IMR-90 (cell line): ENCODE measurements around the gene MYT1. TPM values are rescaled to one million over a fixed set of nuclear protein-coding genes. Genes with fewer than 3 reads are reported as not detected.

Experiments
- ATAC-seq: fragments of 200-7000 bp; cut with Tn5 transposase; 2 replicates; pipeline ENCODE4 v1.9.1; 2020; ENCODE audit warnings: low read depth, mild to moderate bottlenecking, moderate library complexity
- BruUV-seq: library from RNA; stranded (reverse); fragments of 400-500 nt; replicated peaks from 2 replicates; lab custom pipeline; 2021; lab: Mats Ljungman, UMichigan
- CTCF ChIA-PET: fragments of 300-600 bp; formaldehyde crosslinking; extraction: SDS; loops from one replicate; lab custom pipeline; 2021; ENCODE audit warnings: antibody characterized with exemption; lab: Yijun Ruan, JAX
- POLR2A ChIA-PET: fragments of 300-600 bp; sonication (Branson Sonifier 250); formaldehyde crosslinking; loops from one replicate; lab custom pipeline; 2022; ENCODE audit warnings: antibody characterized with exemption; ENCODE audit not compliant: unreplicated experiment; lab: Charles Lee
- DNase-seq: peaks from one replicate; pipeline ENCODE4 v3.0.0; 2013
- H2AFZ ChIP-seq: replicated peaks from 2 replicates; pipeline ENCODE3; 2013; ENCODE audit warnings: low read length, mild to moderate bottlenecking; ENCODE audit not compliant: poor library complexity
- H2AK5ac ChIP-seq: 2 replicates; pipeline ENCODE4 v1.6.1; 2013; ENCODE audit warnings: low read depth, low read length, inconsistent platforms
- H2AK9ac ChIP-seq: replicated peaks from 2 replicates; pipeline ENCODE3; 2013; ENCODE audit warnings: mild to moderate bottlenecking, low read depth, low read length, moderate library complexity; ENCODE audit not compliant: poor library complexity
- H2BK120ac ChIP-seq: 2 replicates; pipeline ENCODE4 v1.6.1; 2013; ENCODE audit warnings: low read depth, low read length, inconsistent platforms
- H2BK15ac ChIP-seq: 3 replicates; pipeline ENCODE4 v1.6.1; 2013; ENCODE audit warnings: low read depth, low read length, inconsistent platforms
- H2BK20ac ChIP-seq: 2 replicates; pipeline ENCODE4 v1.6.1; 2013; ENCODE audit warnings: low read depth, mild to moderate bottlenecking, inconsistent platforms, low read length, moderate library complexity
- H2BK5ac ChIP-seq: 2 replicates; pipeline ENCODE4 v1.6.1; 2013; ENCODE audit warnings: mild to moderate bottlenecking, low read depth, low read length, inconsistent platforms; ENCODE audit not compliant: poor library complexity, severe bottlenecking
- H3K14ac ChIP-seq: replicated peaks from 2 replicates; pipeline ENCODE4 v1.6.1; 2013; ENCODE audit warnings: low read depth, low read length, inconsistent platforms
- H3K18ac ChIP-seq: 2 replicates; pipeline ENCODE4 v1.6.1; 2013; ENCODE audit warnings: low read depth, low read length, control low read depth
- H3K23ac ChIP-seq: 2 replicates; pipeline ENCODE4 v1.6.1; 2013; ENCODE audit warnings: low read depth, low read length, inconsistent platforms
- H3K27ac ChIP-seq: 2 replicates; pipeline ENCODE4 v1.5.1; 2013; ENCODE audit warnings: mild to moderate bottlenecking, control low read depth, low read length; ENCODE audit not compliant: insufficient read depth
- H3K27me3 ChIP-seq: 2 replicates; pipeline ENCODE4 v1.6.1; 2013; ENCODE audit warnings: low read length; ENCODE audit not compliant: control insufficient read depth, insufficient read depth
- H3K36me3 ChIP-seq: 2 replicates; pipeline ENCODE4 v1.6.1; 2013; ENCODE audit warnings: low read length, mixed read lengths; ENCODE audit not compliant: control insufficient read depth, insufficient read depth
- H3K4ac ChIP-seq: 2 replicates; pipeline ENCODE4 v1.6.1; 2013; ENCODE audit warnings: low read depth, low read length, inconsistent platforms
- H3K4me1 ChIP-seq: 2 replicates; pipeline ENCODE4 v1.6.1; 2013; ENCODE audit warnings: low read length, mixed read lengths; ENCODE audit not compliant: control insufficient read depth, insufficient read depth
- H3K4me2 ChIP-seq: 2 replicates; pipeline ENCODE4 v1.6.1; 2013; ENCODE audit warnings: low read depth, mild to moderate bottlenecking, control low read depth, low read length, moderate library complexity
- H3K4me3 ChIP-seq: 2 replicates; pipeline ENCODE4 v1.5.1; 2013; ENCODE audit warnings: low read depth, mild to moderate bottlenecking, control low read depth, low read length, moderate library complexity; ENCODE audit not compliant: insufficient read depth
- H3K56ac ChIP-seq: 2 replicates; pipeline ENCODE4 v1.6.1; 2013; ENCODE audit warnings: low read length, inconsistent platforms; ENCODE audit not compliant: insufficient read depth; ENCODE audit errors: extremely low read depth
- H3K79me1 ChIP-seq, 2 experiments: 2 replicates each; pipeline ENCODE4 v1.6.1; 2013; ENCODE audit warnings: low read length in 2 of 2, inconsistent platforms in 1 of 2, low read depth in 1 of 2
- H3K9ac ChIP-seq: 2 replicates; pipeline ENCODE4 v1.6.1; 2013; ENCODE audit warnings: low read depth, low read length, control low read depth
- H3K9me1 ChIP-seq: 2 replicates; pipeline ENCODE4 v1.6.1; 2013; ENCODE audit warnings: low read length, inconsistent platforms; ENCODE audit not compliant: insufficient read depth
- H3K9me3 ChIP-seq: 2 replicates; pipeline ENCODE4 v1.6.1; 2013; ENCODE audit warnings: low read length; ENCODE audit not compliant: control insufficient read depth, insufficient read depth
- H4K20me1 ChIP-seq: 2 replicates; pipeline ENCODE4 v1.6.1; 2013; ENCODE audit warnings: low read length, inconsistent platforms; ENCODE audit not compliant: insufficient read depth
- H4K5ac ChIP-seq: 2 replicates; pipeline ENCODE4 v1.6.1; 2013; ENCODE audit warnings: mild to moderate bottlenecking, low read depth, low read length, control low read depth
- H4K8ac ChIP-seq, 2 experiments: 2 replicates each; pipeline ENCODE4 v1.6.1; 2013; ENCODE audit warnings: low read depth in 2 of 2, low read length in 2 of 2, control low read depth in 1 of 2, inconsistent platforms in 1 of 2
- H4K91ac ChIP-seq: 2 replicates; pipeline ENCODE4 v1.6.1; 2013; ENCODE audit warnings: low read depth, low read length, inconsistent platforms; ENCODE audit not compliant: insufficient read depth
- BHLHE40 ChIP-seq: fragments of 150-350 bp; IDR thresholded peaks from 2 replicates; pipeline ENCODE4 v1.6.1; 2016; ENCODE audit warnings: mild to moderate bottlenecking, low read depth, low read length
- CEBPB ChIP-seq: IDR thresholded peaks from 2 replicates; pipeline ENCODE4 v1.6.1; 2012; ENCODE audit warnings: low read depth, low read length, improper control_type of control experiment
- CHD1 ChIP-seq: IDR thresholded peaks from 2 replicates; pipeline ENCODE4 v1.6.1; 2012; ENCODE audit warnings: low read depth, low read length, improper control_type of control experiment
- CTCF ChIP-seq: conservative IDR thresholded peaks from 2 replicates; pipeline ENCODE4 v1.5.1; 2012; ENCODE audit warnings: mild to moderate bottlenecking, low read depth, low read length, improper control_type of control experiment
- ELK1 ChIP-seq: fragments of 150-350 bp; IDR thresholded peaks from 2 replicates; pipeline ENCODE4 v1.6.1; 2016; ENCODE audit warnings: low read depth, mild to moderate bottlenecking, low read length, moderate library complexity, borderline replicate concordance
- FOS ChIP-seq: fragments of 150-350 bp; IDR thresholded peaks from 2 replicates; pipeline ENCODE4 v1.6.1; 2016; ENCODE audit warnings: low read depth, low read length
- MAFK ChIP-seq: IDR thresholded peaks from 2 replicates; pipeline ENCODE4 v1.6.1; 2012; ENCODE audit warnings: low read depth, low read length, improper control_type of control experiment
- MAZ ChIP-seq: IDR thresholded peaks from 2 replicates; pipeline ENCODE4 v1.6.1; 2012; ENCODE audit warnings: low read depth, mild to moderate bottlenecking, low read length, improper control_type of control experiment, moderate library complexity, borderline replicate concordance
- MXI1 ChIP-seq: IDR thresholded peaks from 2 replicates; pipeline ENCODE4 v1.6.1; 2012; ENCODE audit warnings: low read depth, mild to moderate bottlenecking, low read length, moderate library complexity, borderline replicate concordance
- NFE2L2 ChIP-seq: fragments of 150-350 bp; IDR thresholded peaks from 2 replicates; pipeline ENCODE4 v1.6.1; 2016; ENCODE audit warnings: low read depth, mild to moderate bottlenecking, low read length
- POLR2A ChIP-seq: IDR thresholded peaks from 2 replicates; pipeline ENCODE4 v1.6.1; 2012; ENCODE audit warnings: mild to moderate bottlenecking, low read depth, low read length
- RAD21 ChIP-seq: IDR thresholded peaks from 2 replicates; pipeline ENCODE4 v1.6.1; 2012; ENCODE audit warnings: low read length, improper control_type of control experiment
- RCOR1 ChIP-seq: IDR thresholded peaks from 2 replicates; pipeline ENCODE4 v1.6.1; 2012; ENCODE audit warnings: mild to moderate bottlenecking, low read length, improper control_type of control experiment; ENCODE audit not compliant: insufficient replicate concordance
- RFX5 ChIP-seq: IDR thresholded peaks from 2 replicates; pipeline ENCODE4 v1.8.0; 2012; ENCODE audit warnings: low read depth, mild to moderate bottlenecking, low read length, moderate library complexity
- SMC3 ChIP-seq: fragments of 150-350 bp; IDR thresholded peaks from 2 replicates; pipeline ENCODE4 v1.6.1; 2016; ENCODE audit warnings: low read depth, mild to moderate bottlenecking, antibody characterized with exemption, low read length, moderate library complexity
- USF2 ChIP-seq: fragments of 150-350 bp; IDR thresholded peaks from 2 replicates; pipeline ENCODE4 v1.6.1; 2017; ENCODE audit warnings: mild to moderate bottlenecking, antibody characterized with exemption, low read length, low read depth
- WGBS, 2 experiments: methylation state at CpG; one replicate each; pipeline versions ENCODE4 v1.1.5 to v1.1.7; 2013; ENCODE audit warnings: missing lambda C conversion rate in 2 of 2; ENCODE audit not compliant: insufficient read length in 1 of 2; ENCODE audit errors: extremely low coverage in 2 of 2; 5-methylcytosine and 5-hydroxymethylcytosine counted together
- dilution Hi-C: fragments of 300-500 bp; cut with HindIII; formaldehyde crosslinking; loops from one replicate; pipeline ENCODE4 v1.14.3; 2018; ENCODE audit warnings: low sequenced_read_pairs; ENCODE audit not compliant: unreplicated experiment
- in situ Hi-C: fragments of 300-500 bp; cut with MboI; formaldehyde crosslinking; loops from 3 replicates; pipeline ENCODE4 v1.14.3; 2019; ENCODE audit warnings: low sequenced_read_pairs, inconsistent platforms, mixed read lengths
- intact Hi-C: fragments of 100-400 bp; cut with micrococcal nuclease; formaldehyde crosslinking; loops from 2 replicates; pipeline ENCODE4 v1.10.0; 2022
- polyA plus RNA-seq, 3 experiments: library from polyadenylated mRNA; depleted of rRNA; stranded (reverse); fragments of >200 nt; gene quantifications; 2 replicates each; pipeline ENCODE4 v1.2.3, GENCODE V29; 2012; ENCODE audit warnings: low replicate concordance in 1 of 3
- total RNA-seq: library from RNA; depleted of rRNA; stranded (reverse); fragments of >200 nt; gene quantifications from 2 replicates; pipeline ENCODE4 v1.2.3, GENCODE V29; 2012

Gene MYT1
- total and polyA plus RNA-seq, 2 of the 4 experiments (the other 2 are of a cell fraction): not detected

GRCh38 chr20:64121586-64121985 is 42.7 kb upstream of the MYT1 start:
- CTCF ChIA-PET: interaction anchor here (2.0 kb wide), 1 partner anchor 83 kb away, joined by 8 read pairs; no protein-coding TSS in a partner anchor
- Histone ChIP-seq H2BK5ac (no peak overlapping the region), H4K5ac (no peak overlapping the region), H2AK9ac (no peak overlapping the region), H3K4me1 (no peaks in the 10 kb centered on the region), H2BK20ac (no peak overlapping the region), H3K56ac (no peak overlapping the region), H2AFZ (no peak overlapping the region), H3K27ac (no peak overlapping the region), H3K14ac (no peak overlapping the region), H3K9me3 (no peaks in the 10 kb centered on the region), H4K8ac (no peak overlapping the region), H3K18ac (no peak overlapping the region), H3K4ac (no peak overlapping the region), H3K23ac (no peak overlapping the region), H2AK5ac (no peak overlapping the region), H3K27me3 (peaks cover 22% of the 10 kb centered on the region), H3K4me2 (no peak overlapping the region), H3K36me3 (no peaks in the 10 kb centered on the region), H4K20me1 (no peaks in the 10 kb centered on the region), H3K9ac (no peak overlapping the region), H2BK120ac (no peak overlapping the region), H3K79me1 (no peaks in the 10 kb centered on the region), H3K9me1 (no peaks in the 10 kb centered on the region), H4K91ac (no peak overlapping the region), H2BK15ac (no peak overlapping the region), H3K4me3 (no peak overlapping the region)
- TF ChIP-seq USF2 (no peak), RCOR1 (no peak), ELK1 (no peak), MAFK (no peak), CTCF (no peak), RAD21 (no peak), POLR2A (no peak), MXI1 (no peak), NFE2L2 (no peak), FOS (no peak), SMC3 (no peak), CEBPB (no peak), RFX5 (no peak), MAZ (no peak), BHLHE40 (no peak), CHD1 (no peak)
- POLR2A ChIA-PET: no interaction called here
- intact Hi-C loops: no loop called here
- no TSS peak for BruUV-seq
- in situ Hi-C loops: no loop called here
- ATAC-seq (no peak), DNase-seq (no peak)
- dilution Hi-C loops: no loop called here
- no CpG with 5 or more reads among the region's 12 CpGs for WGBS, 2 experiments
